Measurements from ENCODE around the gene RMDN3. TPM values are rescaled to one million over a fixed set of nuclear protein-coding genes. Genes with fewer than 3 reads are reported as not detected.

The RMDN3 gene
- total RNA-seq, 1 donor from 2014 or later = 19.6 TPM

DNA sequence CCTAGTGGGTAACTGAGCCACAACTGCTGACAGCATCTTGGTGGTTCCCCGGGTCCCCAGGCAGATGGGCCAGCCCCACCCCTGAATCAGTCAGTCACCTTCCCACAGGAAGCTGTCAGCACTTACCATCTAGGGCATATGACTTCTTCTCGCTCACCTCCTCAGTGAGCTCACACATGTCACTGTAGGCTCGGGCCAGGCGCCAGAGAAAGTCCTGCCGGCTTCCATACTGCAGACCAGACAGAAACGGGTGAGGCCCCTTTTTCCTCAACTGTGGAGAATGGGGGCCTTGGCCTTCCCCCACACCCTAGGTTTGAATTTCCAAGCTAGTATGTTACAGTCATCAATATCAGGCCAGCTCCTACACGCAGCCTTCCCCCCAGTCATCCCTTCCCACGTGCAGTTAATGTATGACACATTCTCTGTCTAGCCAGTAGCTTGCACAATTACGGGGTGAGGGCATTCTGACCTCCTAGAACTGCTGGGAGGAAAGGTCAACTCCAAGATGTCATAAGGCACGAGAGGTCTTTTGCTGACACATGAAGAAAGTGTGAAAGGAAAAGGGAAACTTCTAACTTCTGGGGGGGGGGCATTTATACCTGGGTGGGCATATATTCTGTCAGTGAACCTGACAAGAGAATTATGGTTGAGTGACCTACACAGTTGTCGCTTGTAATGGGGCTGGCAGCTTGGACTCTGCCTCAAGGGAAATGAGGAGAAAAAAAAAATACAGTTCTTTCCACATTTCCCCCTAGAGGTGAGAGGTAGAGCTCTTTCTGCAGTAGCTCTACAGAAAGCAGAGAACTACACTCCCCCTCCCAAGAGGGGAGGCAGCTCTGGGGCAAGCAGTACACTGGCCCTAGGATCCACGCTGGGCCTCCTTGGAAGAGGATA, 10.9 kb downstream of the RMDN3 start:
- Histone ChIP-seq H3K4me3 (no peak overlapping the region), H3K36me3 (peaks cover 0 to 39% of the 10 kb centered on the region in 2 donors), H3K27ac (no peak overlapping the region), H3K9me3 (no peaks in the 10 kb centered on the region), H3K4me1 (peaks cover 9% of the 10 kb centered on the region), H3K27me3 (no peaks in the 10 kb centered on the region)
- intact Hi-C loops (cut with DNase I) = no loop called here
- no peak for DNase-seq (ENCODE audit: extremely low spot score in 2 of 2)
- TF ChIP-seq POLR2A (IDR thresholded peaks at IDR 0.05) (no peak), CTCF (IDR thresholded peaks at IDR 0.05) (no peak), POLR2AphosphoS5 (IDR thresholded peaks at IDR 0.05; ENCODE audit: insufficient read depth in 1 of 2, low read depth in 1 of 2) (no peak)

DNA sequence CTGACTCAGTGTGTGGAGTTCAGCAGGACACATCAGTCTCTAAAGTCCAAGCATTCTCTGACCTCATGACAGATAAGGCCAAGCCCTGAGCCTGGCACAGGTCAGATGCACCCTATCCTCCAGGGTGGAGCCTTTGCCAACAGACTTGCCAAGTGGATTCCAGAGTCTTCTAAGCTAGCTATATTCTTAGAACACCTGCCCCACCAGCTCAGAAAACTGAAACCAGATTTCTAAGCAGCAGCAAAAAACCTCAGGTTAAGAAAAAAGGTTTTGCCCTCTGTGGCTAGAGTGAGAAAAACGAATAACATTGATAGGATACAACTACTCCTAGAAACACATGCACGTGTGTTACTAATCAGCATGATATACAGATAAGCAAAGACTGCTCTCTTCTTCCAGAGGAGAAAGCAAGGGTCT, 11.6 kb downstream of the RMDN3 start:
- TF ChIP-seq CTCF (IDR thresholded peaks at IDR 0.05) (no peak), POLR2A (IDR thresholded peaks at IDR 0.05) (no peak), POLR2AphosphoS5 (IDR thresholded peaks at IDR 0.05; ENCODE audit: insufficient read depth in 1 of 2, low read depth in 1 of 2) (no peak)
- Histone ChIP-seq H3K27ac (no peak overlapping the region), H3K36me3 (peaks cover 0 to 37% of the 10 kb centered on the region in 2 donors), H3K27me3 (no peaks in the 10 kb centered on the region), H3K9me3 (no peaks in the 10 kb centered on the region), H3K4me3 (no peak overlapping the region), H3K4me1 (peaks cover 9% of the 10 kb centered on the region)
- intact Hi-C loops (cut with DNase I) = no loop called here
- no peak for DNase-seq (ENCODE audit: extremely low spot score in 2 of 2)

- Histone ChIP-seq H3K4me3 (no peak overlapping the region), H3K4me1 (peaks cover 9% of the 10 kb centered on the region), H3K27ac (no peak overlapping the region), H3K36me3 (peaks cover 0 to 66% of the 10 kb centered on the region in 2 donors), H3K9me3 (no peaks in the 10 kb centered on the region), H3K27me3 (no peaks in the 10 kb centered on the region)
- no peak for DNase-seq (ENCODE audit: extremely low spot score in 2 of 2)
- intact Hi-C loops (cut with DNase I) = no loop called here
- TF ChIP-seq CTCF (IDR thresholded peaks at IDR 0.05) (no peak), POLR2A (IDR thresholded peaks at IDR 0.05) (no peak), POLR2AphosphoS5 (IDR thresholded peaks at IDR 0.05; ENCODE audit: insufficient read depth in 1 of 2, low read depth in 1 of 2) (no peak)
Observed at GRCh38 chr15:40739854-40740253, 15.2 kb downstream of the RMDN3 start.

GRCh38 chr15:40739047-40739446, 16.0 kb downstream of the RMDN3 start:
- intact Hi-C loops (cut with DNase I) = no loop called here
- Histone ChIP-seq H3K27me3 (no peaks in the 10 kb centered on the region), H3K9me3 (no peaks in the 10 kb centered on the region), H3K36me3 (peaks cover 0 to 60% of the 10 kb centered on the region in 2 donors), H3K27ac (no peak overlapping the region), H3K4me1 (peaks cover 4% of the 10 kb centered on the region), H3K4me3 (no peak overlapping the region)
- TF ChIP-seq POLR2AphosphoS5 (IDR thresholded peaks at IDR 0.05; ENCODE audit: insufficient read depth in 1 of 2, low read depth in 1 of 2) (no peak), POLR2A (IDR thresholded peaks at IDR 0.05) (no peak), CTCF (IDR thresholded peaks at IDR 0.05) (no peak)
- no peak for DNase-seq (ENCODE audit: extremely low spot score in 2 of 2)

DNA sequence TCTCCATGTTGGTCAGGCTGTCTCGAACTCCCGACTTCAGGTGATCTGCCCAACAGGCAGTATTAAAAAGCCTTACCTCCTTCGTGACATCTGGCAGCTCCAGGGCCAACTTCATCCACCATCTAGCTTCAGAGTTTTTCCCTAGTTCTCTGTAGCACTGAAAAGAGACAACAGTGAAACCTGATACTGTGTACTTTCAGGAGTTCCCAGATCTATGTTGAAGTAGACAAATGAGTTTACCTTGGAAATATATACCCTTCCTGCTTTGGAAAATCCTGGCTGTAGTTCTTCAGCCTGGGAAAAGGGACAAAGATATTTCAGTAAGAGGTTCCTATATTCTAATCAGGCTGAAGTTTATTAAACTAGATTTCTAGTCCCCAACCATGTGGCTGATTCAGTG, 18.0 kb downstream of the RMDN3 start:
- Histone ChIP-seq H3K4me3 (no peak overlapping the region), H3K9me3 (no peaks in the 10 kb centered on the region), H3K27ac (no peak overlapping the region), H3K4me1 (no peaks in the 10 kb centered on the region), H3K27me3 (no peaks in the 10 kb centered on the region), H3K36me3 (peaks cover 0 to 53% of the 10 kb centered on the region in 2 donors)
- DNase-seq (ENCODE audit: extremely low spot score in 2 of 2) = no peak
- TF ChIP-seq POLR2AphosphoS5 (IDR thresholded peaks at IDR 0.05; ENCODE audit: insufficient read depth in 1 of 2, low read depth in 1 of 2) (no peak), POLR2A (IDR thresholded peaks at IDR 0.05) (no peak), CTCF (IDR thresholded peaks at IDR 0.05) (no peak)
- intact Hi-C loops (cut with DNase I) = no loop called here

Measured in vagina (tissue), 2 donors.